Midbrain (tissue), 1 donor: ENCODE results near the gene ERCC4.

Source experiments
- DNase-seq: peaks from one replicate; lab custom pipeline; 2025; lab: John Stamatoyannopoulos, UW

ERCC4 gene

DNA sequence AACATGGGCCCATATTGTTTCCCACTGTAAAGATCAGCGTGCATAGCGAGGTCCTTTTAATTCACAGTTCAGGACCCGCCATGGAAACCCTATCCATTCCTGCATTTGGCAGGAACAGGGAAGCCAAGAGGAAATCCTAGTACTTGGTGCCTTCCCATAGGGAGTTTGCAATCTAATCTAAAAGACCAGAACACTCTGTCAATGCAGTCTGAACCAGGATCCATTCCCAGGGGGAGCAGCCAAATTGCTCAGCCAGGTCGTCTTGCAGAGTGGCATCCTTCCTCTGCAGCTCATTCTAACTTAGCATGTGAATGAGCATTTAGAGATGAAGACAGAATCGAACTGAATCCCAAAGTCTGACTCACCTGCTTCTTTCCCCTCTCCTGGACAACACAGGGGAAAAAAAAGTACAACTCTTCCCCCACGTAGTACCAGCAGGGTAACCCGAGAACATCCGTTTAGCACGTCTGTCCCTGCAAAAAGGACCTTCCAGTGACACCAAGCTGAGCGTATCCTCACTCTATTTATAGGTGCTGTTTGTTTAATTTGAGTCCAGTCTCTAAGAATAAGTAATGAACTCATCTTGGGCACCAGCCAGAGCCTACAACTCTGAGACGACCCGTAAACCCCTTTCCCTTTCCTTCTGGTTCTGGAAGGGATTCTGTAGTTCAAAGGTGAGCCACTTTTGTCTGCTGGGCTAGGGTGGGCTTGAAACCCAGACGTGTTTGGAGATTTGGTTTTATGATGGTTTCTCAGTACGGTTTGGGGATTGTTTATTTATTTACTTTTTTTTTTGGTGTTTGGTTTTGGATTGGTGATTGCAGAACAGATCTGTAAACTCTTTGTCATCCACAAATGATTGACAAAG lies 74.5 kb downstream of the ERCC4 start:
- DNase-seq, result no peak

DNA sequence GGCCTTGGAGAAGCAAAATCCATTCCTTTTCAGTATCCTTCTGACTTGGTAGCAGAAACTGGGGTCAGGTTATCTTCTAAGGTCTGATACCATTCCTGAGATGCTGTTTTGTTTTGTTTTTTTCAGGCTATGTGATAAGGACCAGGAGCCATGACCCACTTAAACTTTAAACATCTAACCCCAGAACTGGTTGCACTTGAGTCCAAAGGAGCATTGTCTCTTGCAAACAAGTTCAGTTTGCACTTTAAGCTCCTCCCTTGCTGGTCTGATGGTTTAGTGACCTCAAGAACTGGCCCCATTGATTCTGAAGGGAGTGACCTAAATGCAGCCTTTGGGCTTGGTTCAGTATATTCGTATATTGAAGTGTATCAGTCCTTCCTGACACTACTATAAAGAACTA lies 75.2 kb downstream of the ERCC4 start:
- DNase-seq, result no peak

- DNase-seq, result no peak
Observed at GRCh38 chr16:13996778-13997288, 76.9 kb downstream of the ERCC4 start.

- DNase-seq, result no peak
Observed at GRCh38 chr16:13997526-13997925, 77.6 kb downstream of the ERCC4 start.

DNA sequence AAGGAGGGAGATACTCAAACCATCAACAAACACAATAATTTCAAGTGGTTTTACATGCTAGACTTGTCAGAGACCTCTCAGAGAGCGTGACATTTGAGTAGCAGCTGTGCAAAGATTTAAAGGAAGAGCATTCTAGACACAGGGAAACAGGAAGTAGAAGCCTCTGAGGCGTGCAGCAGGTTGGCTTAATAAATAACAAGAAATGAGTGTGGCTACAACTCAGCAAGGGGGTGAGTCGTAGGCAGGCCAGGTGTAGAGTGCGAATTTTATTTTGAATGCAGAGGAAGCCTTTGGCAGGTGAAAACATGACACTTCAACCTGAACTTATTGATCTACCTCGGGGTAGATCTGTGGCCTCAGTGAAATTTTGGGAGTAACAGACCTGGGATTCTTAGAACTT lies 78.0 kb downstream of the ERCC4 start:
- DNase-seq, result no peak

- DNase-seq, result no peak
Observed at GRCh38 chr16:13999071-13999894, 79.3 kb downstream of the ERCC4 start.

DNA sequence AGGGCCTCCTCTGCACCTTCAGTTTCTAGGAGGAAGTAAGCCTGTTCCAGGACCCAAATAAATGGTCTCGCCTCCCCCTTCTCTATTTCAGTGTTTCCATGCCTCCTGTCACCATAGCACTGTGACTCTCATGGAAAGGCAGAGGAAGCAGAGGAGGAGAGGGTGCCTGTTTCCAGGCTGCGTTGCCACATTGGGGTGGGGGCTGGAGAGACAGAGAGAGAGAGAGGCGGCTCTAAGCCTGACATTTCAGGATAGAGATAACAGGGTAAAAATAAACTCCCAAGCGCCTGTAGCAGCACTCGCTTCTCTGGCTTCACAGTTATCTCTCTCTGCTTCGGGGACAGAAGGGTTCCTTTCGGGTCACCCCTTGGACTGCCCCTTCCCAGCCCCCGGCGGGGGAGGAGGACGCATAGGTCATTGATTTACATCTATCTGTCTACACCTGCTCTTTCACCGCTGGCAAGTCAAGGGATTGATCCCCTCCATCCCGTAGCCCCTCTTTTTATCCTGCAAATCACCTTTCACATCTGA lies 80.0 kb downstream of the ERCC4 start:
- no peak for DNase-seq

DNA sequence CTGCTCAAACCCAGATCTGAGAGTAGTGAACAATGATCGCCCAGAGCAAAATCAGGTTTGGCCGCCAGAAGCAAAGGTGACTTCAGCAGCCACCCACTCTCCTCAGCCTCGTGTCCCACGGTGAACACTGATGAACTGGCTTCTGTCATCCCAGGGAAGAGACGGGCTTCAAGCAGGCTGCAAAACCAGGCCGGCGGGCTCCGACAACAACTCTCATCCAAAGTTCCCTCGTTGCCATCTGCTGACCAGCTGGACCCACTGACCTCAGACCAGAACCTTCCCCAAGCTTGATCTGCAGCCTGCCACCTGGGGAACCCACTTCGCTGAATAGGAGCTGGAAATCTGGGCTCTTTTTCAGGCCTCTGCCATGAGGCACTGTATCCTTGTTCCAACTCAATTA lies 81.6 kb downstream of the ERCC4 start:
- no peak for DNase-seq
